Stomach (tissue), 19 donors: ENCODE measurements around the gene IL12B. TPM values are rescaled to one million over a fixed set of nuclear protein-coding genes. Genes with fewer than 3 reads are reported as not detected.
"Not testable (repeated sequence)": the region's sequence is repeated elsewhere in the genome, so short reads cannot be mapped to it uniquely, and the experiment has no call there.

Experiments
- DNase-seq, 2 donors: peaks; one replicate each; pipeline versions ENCODE4 v3.0.0 to v3.0.0-alpha.2; 2013 to 2019
- H3K27ac ChIP-seq, 5 donors: fragments of 200-600 bp in 4 of 5; sonication (generic) in 4 of 5; one replicate each; pipeline ENCODE4 v1.5.1; 2013 to 2019; ENCODE audit warnings: mild to moderate bottlenecking in 1 of 5, moderate library complexity in 1 of 5
- H3K27me3 ChIP-seq, 3 donors: fragments of 200-600 bp; sonication (generic); one replicate each; pipeline ENCODE4 v1.5.1; 2017 to 2019; ENCODE audit warnings: mixed run types in 1 of 3
- H3K36me3 ChIP-seq, 4 donors: fragments of 200-600 bp; sonication (generic); 1 replicate in 3 of 4; 2 replicates in 1 of 4; pipeline ENCODE4 v1.5.1; 2016 to 2019
- H3K4me1 ChIP-seq, 4 donors: fragments of 200-600 bp; sonication (generic); one replicate each; pipeline ENCODE4 v1.5.1; 2016 to 2019
- H3K4me3 ChIP-seq, 4 donors: fragments of 200-600 bp; sonication (generic) in 3 of 4; one replicate each; pipeline ENCODE4 v1.5.1; 2016 to 2019; ENCODE audit warnings: mild to moderate bottlenecking in 1 of 4
- H3K9me3 ChIP-seq, 4 donors: fragments of 200-600 bp; sonication (generic); one replicate each; pipeline ENCODE4 v1.5.1; 2016 to 2019
- EP300 ChIP-seq: sonication (generic); formaldehyde crosslinking; IDR thresholded peaks from one replicate; pipeline ENCODE4 v1.6.1; 2017; ENCODE audit warnings: antibody characterized with exemption
- POLR2A ChIP-seq, 4 donors: fragments of 450-650 bp; IDR thresholded peaks; one replicate each; pipeline ENCODE4 v1.6.1; 2016; ENCODE audit warnings: antibody characterized with exemption in 4 of 4, control low read depth in 2 of 4, mild to moderate bottlenecking in 1 of 4, moderate library complexity in 1 of 4
- POLR2AphosphoS5 ChIP-seq, 3 donors: sonication (generic); formaldehyde crosslinking; IDR thresholded peaks; one replicate each; pipeline ENCODE4 v1.6.1; 2016; ENCODE audit warnings: antibody characterized with exemption in 3 of 3
- WGBS, 5 donors: extraction: QIAGEN DNeasy Blood & Tissue Kit in 3 of 5; methylation state at CpG; one replicate each; pipeline versions ENCODE4 v1.1.5 to v1.1.7; 2013 to 2018; 5-methylcytosine and 5-hydroxymethylcytosine counted together
- intact Hi-C: fragments of 100-400 bp; cut with DNase I; formaldehyde crosslinking; loops from one replicate; pipeline ENCODE4 v1.15.1; 2023; ENCODE audit warnings: low total_unique reads
- long read RNA-seq, 10 donors: transcript quantifications; one replicate each; lab custom pipeline, GENCODE V29; 2026
- polyA plus RNA-seq, 3 donors: library from polyadenylated mRNA; stranded (reverse); fragments of 200-250 nt; gene quantifications; one replicate each; pipeline ENCODE4 v1.2.3, GENCODE V29; 2013
- total RNA-seq, 5 donors: library from RNA; depleted of rRNA; stranded (reverse); fragments of >200 nt; gene quantifications; one replicate each; pipeline versions ENCODE4 v1.1.0 to v1.2.3, GENCODE V29; 2014 to 2016
- TF ChIP-seq, protein P1 (sequence below), 7 experiments: fragments of 450-650 bp in 4 of 7; fragments of 200-600 bp in 3 of 7; sonication (generic) in 3 of 7; IDR thresholded peaks; one replicate each; pipeline ENCODE4 v1.5.1; 2016 to 2019; ENCODE audit warnings: antibody characterized with exemption in 7 of 7, control low read depth in 2 of 7, mild to moderate bottlenecking in 1 of 7
- donor health status: healthy with polysubstance abuse.
- donor health status: Bipolar disorder and iron deficiency.
- donor health status: healthy.

Gene IL12B
- not detected for total RNA-seq
- polyA plus RNA-seq, result under 1 TPM in 1 of 3 donors, not detected in 2; 0.05 TPM
- long read RNA-seq, donor 1, result 0 reads
- long read RNA-seq, donor 2, result 0 reads
- long read RNA-seq, donor 3, result 0 reads
- long read RNA-seq, donor 4, result 0 reads
- long read RNA-seq, donor 5, result 0 reads
- long read RNA-seq, donor 6, result 0 reads
- long read RNA-seq, donor 7, result 0 reads
- long read RNA-seq, donor 8, result 0 reads
- long read RNA-seq, donor 9, result 0 reads
- long read RNA-seq, donor 10, result 0 reads

DNA sequence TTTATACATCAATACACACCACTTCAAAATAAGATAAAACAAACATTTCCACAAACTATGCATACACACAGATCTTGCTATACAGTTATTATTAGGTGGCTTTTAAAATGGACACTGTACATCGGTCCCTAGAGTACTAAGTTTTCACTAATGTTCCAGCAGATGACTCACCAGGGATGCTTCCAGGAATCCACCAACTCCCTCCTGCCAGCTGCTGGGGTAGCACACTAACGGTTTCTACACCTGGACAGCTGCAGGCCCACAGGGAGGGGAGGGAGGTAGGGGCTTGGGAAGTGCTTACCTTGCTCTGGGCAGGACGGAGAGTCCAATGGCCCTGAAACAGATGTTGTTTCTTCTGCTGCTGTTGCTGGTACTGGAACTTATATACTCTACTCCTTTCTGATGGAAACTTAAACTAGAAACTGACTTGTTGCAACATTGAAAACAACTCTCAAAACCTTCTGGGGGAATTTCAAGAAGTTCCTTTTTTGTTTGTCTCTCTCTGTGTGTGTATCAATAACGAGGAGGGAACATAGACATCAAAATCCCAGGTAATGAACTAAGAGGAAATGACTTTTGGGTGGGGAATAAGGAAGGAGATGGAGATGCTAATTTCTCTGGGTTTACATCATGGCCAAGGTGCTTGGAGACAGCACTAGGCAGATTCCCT, at the start of gene IL12B:
Gene IL12B (minus strand): TSS at position 357 of the 670 bp plus-strand sequence. CDS start 3,705 bp downstream, outside the sequence.
- H3K27ac ChIP-seq, result peak within 1 kb of the TSS in 2 of 5 donors; percentile 34 to 36
- intact Hi-C loops, result no loop called here
- H3K36me3 ChIP-seq, result no peaks in the 10 kb centered on the region
- no peaks in the 10 kb centered on the region for H3K9me3 ChIP-seq
- H3K27me3 ChIP-seq, result peaks cover 0 to 50% (median 13%) of the 10 kb centered on the region in 3 donors
- peak within 1 kb of the TSS; percentile 37 to 54 (median 42) for H3K4me3 ChIP-seq
- 49 to 52% (median 50%) methylated on average over 4 of the region's 4 CpGs for WGBS, 5 donors
- H3K4me1 ChIP-seq, result peaks cover 4 to 12% (median 11%) of the 10 kb centered on the region in 4 donors
- TF ChIP-seq POLR2AphosphoS5 (IDR thresholded peaks at IDR 0.05) (no peak), EP300 (no peak), POLR2A (IDR thresholded peaks at IDR 0.05) (no peak)
- TF ChIP-seq, protein P1, sequence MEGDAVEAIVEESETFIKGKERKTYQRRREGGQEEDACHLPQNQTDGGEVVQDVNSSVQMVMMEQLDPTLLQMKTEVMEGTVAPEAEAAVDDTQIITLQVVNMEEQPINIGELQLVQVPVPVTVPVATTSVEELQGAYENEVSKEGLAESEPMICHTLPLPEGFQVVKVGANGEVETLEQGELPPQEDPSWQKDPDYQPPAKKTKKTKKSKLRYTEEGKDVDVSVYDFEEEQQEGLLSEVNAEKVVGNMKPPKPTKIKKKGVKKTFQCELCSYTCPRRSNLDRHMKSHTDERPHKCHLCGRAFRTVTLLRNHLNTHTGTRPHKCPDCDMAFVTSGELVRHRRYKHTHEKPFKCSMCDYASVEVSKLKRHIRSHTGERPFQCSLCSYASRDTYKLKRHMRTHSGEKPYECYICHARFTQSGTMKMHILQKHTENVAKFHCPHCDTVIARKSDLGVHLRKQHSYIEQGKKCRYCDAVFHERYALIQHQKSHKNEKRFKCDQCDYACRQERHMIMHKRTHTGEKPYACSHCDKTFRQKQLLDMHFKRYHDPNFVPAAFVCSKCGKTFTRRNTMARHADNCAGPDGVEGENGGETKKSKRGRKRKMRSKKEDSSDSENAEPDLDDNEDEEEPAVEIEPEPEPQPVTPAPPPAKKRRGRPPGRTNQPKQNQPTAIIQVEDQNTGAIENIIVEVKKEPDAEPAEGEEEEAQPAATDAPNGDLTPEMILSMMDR (IDR thresholded peaks at IDR 0.05), result no peak
- no peak for DNase-seq

DNA sequence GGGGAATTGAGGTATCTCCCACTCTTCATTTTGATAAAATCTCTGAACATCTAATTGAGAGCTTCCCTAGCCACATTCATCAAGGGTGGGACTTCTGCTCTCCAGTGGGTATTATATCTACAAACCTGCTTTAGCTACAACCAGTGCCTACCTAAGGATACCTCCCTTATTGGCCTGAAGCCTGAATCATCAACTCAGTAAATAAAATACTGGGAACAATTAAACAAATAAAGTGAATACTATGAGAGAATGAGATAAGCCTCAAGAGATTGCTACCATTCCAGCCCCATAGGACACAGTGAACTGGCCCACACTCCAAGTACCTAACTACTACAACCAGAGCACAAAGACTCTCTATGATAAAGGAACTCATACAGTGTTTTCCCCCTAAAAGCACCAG, 47.4 kb upstream of the IL12B start:
- no peak overlapping the region for H3K27ac ChIP-seq
- H3K36me3 ChIP-seq, result no peaks in the 10 kb centered on the region
- no peaks in the 10 kb centered on the region for H3K27me3 ChIP-seq
- H3K4me3 ChIP-seq, result no peak overlapping the region
- TF ChIP-seq, protein P1 (IDR thresholded peaks at IDR 0.05), result no peak
- no peak for TF ChIP-seq POLR2AphosphoS5 (IDR thresholded peaks at IDR 0.05)
- H3K9me3 ChIP-seq, result peaks cover 0 to 36% (median 32%) of the 10 kb centered on the region in 4 donors
- no peaks in the 10 kb centered on the region for H3K4me1 ChIP-seq
- intact Hi-C loops, result no loop called here
- no peak for DNase-seq

DNA sequence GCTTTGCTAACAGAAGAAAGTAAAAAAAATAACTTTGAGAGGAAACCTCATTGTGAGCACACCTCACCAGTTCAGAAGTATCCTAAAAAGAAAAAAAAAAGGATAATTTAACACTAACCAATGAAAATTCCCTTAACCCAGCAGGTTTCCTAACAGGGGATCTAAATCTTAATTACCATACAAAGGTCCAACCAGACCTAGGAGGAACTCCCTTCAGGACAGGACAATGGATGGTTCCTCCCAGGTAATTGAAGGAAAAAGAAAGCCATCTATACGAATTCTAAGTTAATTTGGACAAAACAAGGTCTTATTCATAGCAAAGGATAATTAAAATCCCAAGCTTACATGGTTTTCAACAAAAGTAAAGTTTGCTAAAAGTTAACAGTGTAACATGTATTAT, 37.6 kb upstream of the IL12B start:
- H3K4me1 ChIP-seq, intact Hi-C loops, H3K27ac ChIP-seq, H3K36me3 ChIP-seq, DNase-seq, H3K4me3 ChIP-seq, H3K9me3 ChIP-seq, H3K27me3 ChIP-seq: not testable (repeated sequence)
- WGBS, 5 donors, result 40 to 68% (median 54%) methylated on average over 1 of the region's 1 CpG

DNA sequence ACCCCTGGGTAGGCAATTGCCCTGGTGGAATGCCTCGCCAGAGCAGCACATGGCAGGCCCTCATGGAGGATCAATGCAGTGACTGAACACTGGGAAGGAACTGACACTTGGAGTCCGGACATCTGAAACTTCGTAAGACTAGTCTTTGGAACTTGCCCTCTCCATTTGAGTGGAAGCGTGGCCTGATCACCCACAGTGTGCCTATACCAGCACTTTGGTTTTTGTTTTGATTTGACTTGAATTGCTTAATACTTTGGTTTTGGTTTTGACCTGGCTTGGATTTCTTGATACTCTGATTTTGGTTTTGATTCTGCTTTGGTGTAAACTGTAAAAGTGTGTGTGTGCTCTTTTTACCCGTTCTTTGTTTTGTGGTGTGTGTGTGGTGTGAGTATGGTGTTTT, 36.5 kb upstream of the IL12B start:
- H3K4me3 ChIP-seq, H3K36me3 ChIP-seq, intact Hi-C loops, DNase-seq, H3K27ac ChIP-seq, H3K9me3 ChIP-seq, H3K27me3 ChIP-seq, H3K4me1 ChIP-seq: not testable (repeated sequence)
- WGBS, 5 donors, result 77 to 92% (median 85%) methylated on average over 5 of the region's 5 CpGs

DNA sequence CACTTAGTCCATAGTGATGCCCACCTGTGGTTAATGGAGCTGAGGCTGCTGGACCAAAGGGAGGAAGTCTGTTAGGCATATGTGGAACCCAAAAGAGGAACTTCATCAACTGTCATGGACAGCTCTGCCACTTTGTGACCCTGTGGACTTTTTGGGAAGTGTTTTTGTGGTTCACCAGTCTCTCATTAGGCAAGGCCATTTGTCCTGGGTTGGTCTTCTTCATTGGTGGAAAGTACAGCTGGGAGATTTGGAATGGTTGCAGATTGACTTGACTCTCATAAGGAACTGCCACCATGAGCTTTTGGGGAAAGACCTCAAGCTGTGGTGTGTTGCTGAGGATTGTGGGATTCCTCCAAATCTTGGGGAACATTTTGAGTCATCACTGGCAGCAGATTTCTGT, 31.9 kb upstream of the IL12B start:
- TF ChIP-seq, protein P1 (IDR thresholded peaks at IDR 0.05), result no peak
- TF ChIP-seq POLR2A (IDR thresholded peaks at IDR 0.05), result no peak
- no peak for TF ChIP-seq EP300
- no peak for TF ChIP-seq POLR2AphosphoS5 (IDR thresholded peaks at IDR 0.05)
- no peak overlapping the region for H3K27ac ChIP-seq
- H3K4me1 ChIP-seq, result no peaks in the 10 kb centered on the region
- H3K9me3 ChIP-seq, result no peaks in the 10 kb centered on the region
- DNase-seq, result peak in 1 of 2 donors; percentile 16
- H3K27me3 ChIP-seq, result no peaks in the 10 kb centered on the region
- H3K4me3 ChIP-seq, result no peak overlapping the region
- intact Hi-C loops, result no loop called here
- H3K36me3 ChIP-seq, result no peaks in the 10 kb centered on the region

DNA sequence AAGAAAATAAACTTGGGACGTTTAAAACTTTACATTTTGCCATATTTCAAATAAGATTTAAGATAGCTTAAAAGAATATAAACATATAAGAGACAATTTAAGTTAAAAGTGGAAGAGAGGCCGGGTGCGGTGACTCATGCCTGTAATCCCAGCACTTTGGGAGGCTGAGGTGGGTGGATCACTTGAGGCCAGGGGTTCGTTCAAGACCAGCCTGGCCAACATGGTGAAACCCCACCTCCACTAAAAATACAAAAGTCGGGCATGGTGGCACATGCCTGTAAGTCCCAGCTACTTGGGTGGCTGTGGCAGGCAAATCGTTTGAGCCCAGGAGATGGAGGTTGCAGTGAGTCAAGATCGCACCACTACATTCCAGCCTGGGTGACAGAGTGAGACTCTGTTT, 29.6 kb upstream of the IL12B start:
- intact Hi-C loops, H3K4me1 ChIP-seq, DNase-seq, H3K4me3 ChIP-seq, H3K36me3 ChIP-seq, H3K9me3 ChIP-seq, H3K27ac ChIP-seq, H3K27me3 ChIP-seq: not testable (repeated sequence)
- WGBS, 5 donors, result 63 to 73% (median 71%) methylated on average over 7 of the region's 7 CpGs
